Neural cell (in vitro differentiated cells): ENCODE data around the gene APBA1. TPM values are rescaled to one million over a fixed set of nuclear protein-coding genes. Genes with fewer than 3 reads are reported as not detected.

Experiments used
- H2AFZ ChIP-seq: fragments of 200-600, 300-800 bp; sonication (generic), shearing (Covaris generic); 2 replicates; pipeline ENCODE4 v1.6.0; 2014; ENCODE audit warnings: low read depth, mild to moderate bottlenecking, antibody characterized with exemption, low read length, moderate library complexity
- H3F3A ChIP-seq: fragments of 200-600 bp; shearing (Covaris generic); 2 replicates; pipeline ENCODE4 v1.6.1; 2016; ENCODE audit warnings: mild to moderate bottlenecking, moderate library complexity, mixed read lengths, antibody characterized with exemption, low read length; ENCODE audit not compliant: insufficient read depth, poor library complexity, severe bottlenecking
- H3K27ac ChIP-seq: fragments of 200-600, 300-800 bp; sonication (generic), shearing (Covaris generic); 2 replicates; pipeline ENCODE4 v1.5.1; 2014; ENCODE audit warnings: mild to moderate bottlenecking, low read length, moderate library complexity
- H3K27me3 ChIP-seq: fragments of 300-800, 200-600 bp; sonication (generic), shearing (Covaris generic); 2 replicates; pipeline ENCODE4 v1.6.0; 2014; ENCODE audit warnings: mild to moderate bottlenecking, low read depth, low read length, moderate library complexity; ENCODE audit not compliant: insufficient read depth
- H3K36me3 ChIP-seq: fragments of 300-800, 200-600 bp; sonication (generic), shearing (Covaris generic); 2 replicates; pipeline ENCODE4 v1.5.1; 2014; ENCODE audit warnings: mild to moderate bottlenecking, antibody characterized with exemption, low read length, moderate library complexity; ENCODE audit not compliant: insufficient read depth
- H3K4me2 ChIP-seq: fragments of 300-800, 200-600 bp; sonication (generic), shearing (Covaris generic); 2 replicates; pipeline ENCODE4 v1.6.0; 2014; ENCODE audit warnings: mild to moderate bottlenecking, low read length
- H3K4me3 ChIP-seq: fragments of 300-800, 200-600 bp; sonication (generic), shearing (Covaris generic); 2 replicates; pipeline ENCODE4 v1.5.1; 2014; ENCODE audit warnings: mild to moderate bottlenecking, low read length, moderate library complexity
- H3K79me2 ChIP-seq: fragments of 200-600 bp; shearing (Covaris generic); replicated peaks from 2 replicates; pipeline ENCODE4 v1.6.0; 2014; ENCODE audit warnings: mild to moderate bottlenecking, low read length, moderate library complexity; ENCODE audit not compliant: insufficient read depth
- H3K9ac ChIP-seq: fragments of 300-800, 200-600 bp; sonication (generic), shearing (Covaris generic); 2 replicates; pipeline ENCODE4 v1.6.1; 2016; ENCODE audit warnings: mild to moderate bottlenecking, low read length, mixed read lengths
- H3K9me2 ChIP-seq: fragments of 200-600 bp; shearing (Covaris generic); 2 replicates; pipeline ENCODE4 v1.6.1; 2016; ENCODE audit warnings: mild to moderate bottlenecking, low read length, mixed read lengths; ENCODE audit not compliant: insufficient read depth
- H3K9me3 ChIP-seq: fragments of 200-600, 300-800 bp; sonication (generic), shearing (Covaris generic); 2 replicates; pipeline ENCODE4 v1.6.1; 2016; ENCODE audit warnings: mild to moderate bottlenecking, mixed run types, low read length, moderate library complexity, mixed read lengths
- H4K20me1 ChIP-seq: fragments of 200-600 bp; shearing (Covaris generic); 2 replicates; pipeline ENCODE4 v1.6.1; 2016; ENCODE audit warnings: mild to moderate bottlenecking, mixed run types; ENCODE audit not compliant: insufficient read depth
- EP300 ChIP-seq: fragments of 450-650 bp; conservative IDR thresholded peaks from 2 replicates; pipeline ENCODE4 v1.6.1; 2014; ENCODE audit warnings: antibody characterized with exemption, mild to moderate bottlenecking, moderate library complexity; ENCODE audit not compliant: poor library complexity, severe bottlenecking
- EZH2 ChIP-seq: fragments of 200-600, 300-800 bp; shearing (Covaris generic), sonication (generic); IDR thresholded peaks from 2 replicates; pipeline ENCODE4 v1.6.1; 2014; ENCODE audit warnings: antibody characterized with exemption, low read length, borderline replicate concordance, mild to moderate bottlenecking; ENCODE audit not compliant: insufficient read depth, poor library complexity, severe bottlenecking
- MXI1 ChIP-seq: fragments of 450-650 bp; conservative IDR thresholded peaks from 2 replicates; pipeline ENCODE4 v1.6.1; 2014; ENCODE audit warnings: antibody characterized with exemption, mild to moderate bottlenecking; ENCODE audit not compliant: poor library complexity, severe bottlenecking
- POLR2AphosphoS5 ChIP-seq: IDR thresholded peaks from 2 replicates; pipeline ENCODE4 v1.6.1; 2012
- RAD21 ChIP-seq: fragments of 450-650 bp; conservative IDR thresholded peaks from 2 replicates; pipeline ENCODE4 v1.6.1; 2014; ENCODE audit warnings: antibody characterized with exemption, mild to moderate bottlenecking, moderate library complexity
- SMC3 ChIP-seq: fragments of 450-650 bp; conservative IDR thresholded peaks from 2 replicates; pipeline ENCODE4 v1.6.1; 2014; ENCODE audit warnings: antibody characterized with exemption, mild to moderate bottlenecking, moderate library complexity; ENCODE audit not compliant: poor library complexity
- TAF1 ChIP-seq: IDR thresholded peaks from 2 replicates; pipeline ENCODE4 v1.6.1; 2012; ENCODE audit warnings: low read depth
- polyA plus RNA-seq: library from polyadenylated mRNA; depleted of rRNA; stranded (reverse); fragments of >200 nt; gene quantifications from 2 replicates; pipeline ENCODE4 v1.2.3, GENCODE V29; 2014
- TF ChIP-seq, protein P1 (sequence below): fragments of 450-650 bp; IDR thresholded peaks from 2 replicates; pipeline ENCODE4 v1.5.1; 2014; ENCODE audit warnings: antibody characterized with exemption, mild to moderate bottlenecking, moderate library complexity; ENCODE audit not compliant: poor library complexity, severe bottlenecking
- TF ChIP-seq, protein P2 (sequence below): IDR thresholded peaks from 2 replicates; pipeline ENCODE4 v1.6.1; 2012; ENCODE audit warnings: borderline replicate concordance

APBA1 gene
- polyA plus RNA-seq, 1 donor from 2014 or later: 10.9 TPM

- H3K27ac ChIP-seq: no peak overlapping the region
- H3K9ac ChIP-seq: no peak overlapping the region
- no peaks in the 10 kb centered on the region for H3K36me3 ChIP-seq
- H4K20me1 ChIP-seq: no peaks in the 10 kb centered on the region
- H2AFZ ChIP-seq: no peak overlapping the region
- H3K4me2 ChIP-seq: no peak overlapping the region
- H3K27me3 ChIP-seq: no peaks in the 10 kb centered on the region
- TF ChIP-seq MXI1 (no peak), SMC3 (no peak), TAF1 (no peak), RAD21 (no peak), POLR2AphosphoS5 (no peak), EP300 (no peak), EZH2 (no peak)
- TF ChIP-seq, protein P1, sequence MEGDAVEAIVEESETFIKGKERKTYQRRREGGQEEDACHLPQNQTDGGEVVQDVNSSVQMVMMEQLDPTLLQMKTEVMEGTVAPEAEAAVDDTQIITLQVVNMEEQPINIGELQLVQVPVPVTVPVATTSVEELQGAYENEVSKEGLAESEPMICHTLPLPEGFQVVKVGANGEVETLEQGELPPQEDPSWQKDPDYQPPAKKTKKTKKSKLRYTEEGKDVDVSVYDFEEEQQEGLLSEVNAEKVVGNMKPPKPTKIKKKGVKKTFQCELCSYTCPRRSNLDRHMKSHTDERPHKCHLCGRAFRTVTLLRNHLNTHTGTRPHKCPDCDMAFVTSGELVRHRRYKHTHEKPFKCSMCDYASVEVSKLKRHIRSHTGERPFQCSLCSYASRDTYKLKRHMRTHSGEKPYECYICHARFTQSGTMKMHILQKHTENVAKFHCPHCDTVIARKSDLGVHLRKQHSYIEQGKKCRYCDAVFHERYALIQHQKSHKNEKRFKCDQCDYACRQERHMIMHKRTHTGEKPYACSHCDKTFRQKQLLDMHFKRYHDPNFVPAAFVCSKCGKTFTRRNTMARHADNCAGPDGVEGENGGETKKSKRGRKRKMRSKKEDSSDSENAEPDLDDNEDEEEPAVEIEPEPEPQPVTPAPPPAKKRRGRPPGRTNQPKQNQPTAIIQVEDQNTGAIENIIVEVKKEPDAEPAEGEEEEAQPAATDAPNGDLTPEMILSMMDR: no peak
- TF ChIP-seq, protein P2, sequence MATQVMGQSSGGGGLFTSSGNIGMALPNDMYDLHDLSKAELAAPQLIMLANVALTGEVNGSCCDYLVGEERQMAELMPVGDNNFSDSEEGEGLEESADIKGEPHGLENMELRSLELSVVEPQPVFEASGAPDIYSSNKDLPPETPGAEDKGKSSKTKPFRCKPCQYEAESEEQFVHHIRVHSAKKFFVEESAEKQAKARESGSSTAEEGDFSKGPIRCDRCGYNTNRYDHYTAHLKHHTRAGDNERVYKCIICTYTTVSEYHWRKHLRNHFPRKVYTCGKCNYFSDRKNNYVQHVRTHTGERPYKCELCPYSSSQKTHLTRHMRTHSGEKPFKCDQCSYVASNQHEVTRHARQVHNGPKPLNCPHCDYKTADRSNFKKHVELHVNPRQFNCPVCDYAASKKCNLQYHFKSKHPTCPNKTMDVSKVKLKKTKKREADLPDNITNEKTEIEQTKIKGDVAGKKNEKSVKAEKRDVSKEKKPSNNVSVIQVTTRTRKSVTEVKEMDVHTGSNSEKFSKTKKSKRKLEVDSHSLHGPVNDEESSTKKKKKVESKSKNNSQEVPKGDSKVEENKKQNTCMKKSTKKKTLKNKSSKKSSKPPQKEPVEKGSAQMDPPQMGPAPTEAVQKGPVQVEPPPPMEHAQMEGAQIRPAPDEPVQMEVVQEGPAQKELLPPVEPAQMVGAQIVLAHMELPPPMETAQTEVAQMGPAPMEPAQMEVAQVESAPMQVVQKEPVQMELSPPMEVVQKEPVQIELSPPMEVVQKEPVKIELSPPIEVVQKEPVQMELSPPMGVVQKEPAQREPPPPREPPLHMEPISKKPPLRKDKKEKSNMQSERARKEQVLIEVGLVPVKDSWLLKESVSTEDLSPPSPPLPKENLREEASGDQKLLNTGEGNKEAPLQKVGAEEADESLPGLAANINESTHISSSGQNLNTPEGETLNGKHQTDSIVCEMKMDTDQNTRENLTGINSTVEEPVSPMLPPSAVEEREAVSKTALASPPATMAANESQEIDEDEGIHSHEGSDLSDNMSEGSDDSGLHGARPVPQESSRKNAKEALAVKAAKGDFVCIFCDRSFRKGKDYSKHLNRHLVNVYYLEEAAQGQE: no peak
- H3K4me3 ChIP-seq: no peak overlapping the region
- H3K9me2 ChIP-seq: no peaks in the 10 kb centered on the region
- H3K79me2 ChIP-seq: no peaks in the 10 kb centered on the region
- H3K9me3 ChIP-seq: no peaks in the 10 kb centered on the region
- H3F3A ChIP-seq: peaks cover 3% of the 10 kb centered on the region
Measured at GRCh38 chr9:69548681-69549080, 123.5 kb downstream of the APBA1 start.

- H4K20me1 ChIP-seq: no peaks in the 10 kb centered on the region
- H3K27ac ChIP-seq: no peak overlapping the region
- H3K79me2 ChIP-seq: no peaks in the 10 kb centered on the region
- H3K4me3 ChIP-seq: no peak overlapping the region
- peaks cover 9% of the 10 kb centered on the region for H3F3A ChIP-seq
- H3K27me3 ChIP-seq: no peaks in the 10 kb centered on the region
- H3K9me2 ChIP-seq: no peaks in the 10 kb centered on the region
- no peak overlapping the region for H3K4me2 ChIP-seq
- no peak for TF ChIP-seq POLR2AphosphoS5
- no peak for TF ChIP-seq RAD21
- no peak for TF ChIP-seq SMC3
- TF ChIP-seq TAF1: no peak
- TF ChIP-seq, protein P2: no peak
- TF ChIP-seq MXI1: no peak
- TF ChIP-seq, protein P1: no peak
- no peak for TF ChIP-seq EZH2
- no peak for TF ChIP-seq EP300
- H3K9me3 ChIP-seq: no peaks in the 10 kb centered on the region
- H3K9ac ChIP-seq: no peak overlapping the region
- H2AFZ ChIP-seq: no peak overlapping the region
- H3K36me3 ChIP-seq: no peaks in the 10 kb centered on the region
Measured at GRCh38 chr9:69546265-69546664, 125.9 kb downstream of the APBA1 start.
